ENCODE results near the gene SGK1. TPM values are rescaled to one million over a fixed set of nuclear protein-coding genes. Genes with fewer than 3 reads are reported as not detected.

The SGK1 gene
- total RNA-seq, 1 experiment from 2014 or later, result 7.8 TPM

DNA sequence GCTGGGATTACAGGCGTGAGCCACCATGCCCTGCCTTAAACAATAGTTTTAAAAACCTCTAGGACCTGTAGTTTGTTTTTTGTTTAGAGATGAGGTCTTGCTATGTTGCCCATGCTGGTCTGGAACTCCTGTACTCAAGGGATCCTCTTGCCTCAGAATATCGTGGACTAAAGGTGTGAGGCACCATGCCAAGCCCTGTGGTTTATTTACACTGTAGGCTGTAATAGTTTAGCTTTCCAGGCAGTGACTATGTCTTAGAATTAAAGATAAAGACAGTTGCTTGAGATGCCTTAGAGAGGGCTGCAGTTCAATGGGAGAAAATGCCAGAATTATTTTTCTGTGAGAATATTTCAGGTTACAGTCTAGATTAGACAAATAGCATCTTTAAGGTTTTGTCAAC lies 72.9 kb downstream of the SGK1 start:
- Histone ChIP-seq H2BK120ac (ENCODE audit: low read depth, low read length, poor library complexity, severe bottlenecking) (no peak overlapping the region), H3K23me2 (ENCODE audit: insufficient read length, low read depth, low read length, poor library complexity, severe bottlenecking) (no peaks in the 10 kb centered on the region), H3K79me1 (ENCODE audit: insufficient read depth, low read depth, low read length, poor library complexity, severe bottlenecking) (no peaks in the 10 kb centered on the region), H4K20me1 (ENCODE audit: control insufficient read depth, insufficient read depth, insufficient read length) (no peaks in the 10 kb centered on the region), H3K14ac (ENCODE audit: insufficient read depth, low read length) (no peak overlapping the region), H4K5ac (ENCODE audit: insufficient read length, low read depth, low read length) (no peak overlapping the region), H3K9ac (ENCODE audit: extremely low read depth, insufficient read length, low read length) (no peak overlapping the region), H3T11ph (ENCODE audit: low read length) (no peak overlapping the region), H2BK5ac (ENCODE audit: insufficient read length, low read length) (no peak overlapping the region), H3K4ac (ENCODE audit: low read depth, low read length) (no peak overlapping the region), H3K27ac (ENCODE audit: insufficient read length, low read depth, low read length) (no peak overlapping the region), H3K4me2 (ENCODE audit: insufficient read depth, insufficient read length, low read length) (no peak overlapping the region), H3K56ac (ENCODE audit: insufficient read length, low read depth, low read length) (no peak overlapping the region), H4K91ac (ENCODE audit: insufficient read length, low read depth, low read length) (no peak overlapping the region), H3K9me3 (ENCODE audit: control insufficient read depth, low read depth, low read length) (no peaks in the 10 kb centered on the region), H3K23ac (ENCODE audit: insufficient read length, low read depth, low read length) (no peak overlapping the region), H4K8ac (replicated peaks; ENCODE audit: insufficient read length, low read depth, low read length) (no peak overlapping the region), H3K18ac (ENCODE audit: insufficient read length, low read depth, low read length) (no peak overlapping the region), H2BK15ac (ENCODE audit: low read depth, low read length) (no peak overlapping the region), H3K79me2 (ENCODE audit: insufficient read depth, low read length) (no peaks in the 10 kb centered on the region), H3K27me3 (ENCODE audit: insufficient read depth, low read length) (no peaks in the 10 kb centered on the region), H2AK5ac (ENCODE audit: insufficient read length, low read length) (no peak overlapping the region), H2AFZ (ENCODE audit: low read length) (no peak overlapping the region), H2BK12ac (ENCODE audit: insufficient read length, low read depth, low read length) (no peak overlapping the region), H2BK20ac (ENCODE audit: low read depth, low read length, poor library complexity, severe bottlenecking) (no peak overlapping the region), H3K4me1 (ENCODE audit: insufficient read depth, low read length) (no peaks in the 10 kb centered on the region)
- H3K27ac Mint-ChIP-seq, result no peak overlapping the region
- no CpG with 5 or more reads among the region's 2 CpGs for WGBS (ENCODE audit: extremely low coverage, insufficient read length, low lambda C conversion rate)
- H3K4me1 Mint-ChIP-seq, result peaks cover 10 to 13% of the 10 kb centered on the region in 2 experiments
- H3K9me3 Mint-ChIP-seq, result peaks cover 0 to 3% of the 10 kb centered on the region in 2 experiments; a peak in 3 of 5 replicates
- peaks cover 0 to 5% (median 2%) of the 10 kb centered on the region in 3 experiments; a peak in 4 of 7 replicates for H3K36me3 Mint-ChIP-seq (ENCODE audit: insufficient read depth in 1 of 3, low read depth in 3 of 3)
- TF ChIP-seq, protein P1, sequence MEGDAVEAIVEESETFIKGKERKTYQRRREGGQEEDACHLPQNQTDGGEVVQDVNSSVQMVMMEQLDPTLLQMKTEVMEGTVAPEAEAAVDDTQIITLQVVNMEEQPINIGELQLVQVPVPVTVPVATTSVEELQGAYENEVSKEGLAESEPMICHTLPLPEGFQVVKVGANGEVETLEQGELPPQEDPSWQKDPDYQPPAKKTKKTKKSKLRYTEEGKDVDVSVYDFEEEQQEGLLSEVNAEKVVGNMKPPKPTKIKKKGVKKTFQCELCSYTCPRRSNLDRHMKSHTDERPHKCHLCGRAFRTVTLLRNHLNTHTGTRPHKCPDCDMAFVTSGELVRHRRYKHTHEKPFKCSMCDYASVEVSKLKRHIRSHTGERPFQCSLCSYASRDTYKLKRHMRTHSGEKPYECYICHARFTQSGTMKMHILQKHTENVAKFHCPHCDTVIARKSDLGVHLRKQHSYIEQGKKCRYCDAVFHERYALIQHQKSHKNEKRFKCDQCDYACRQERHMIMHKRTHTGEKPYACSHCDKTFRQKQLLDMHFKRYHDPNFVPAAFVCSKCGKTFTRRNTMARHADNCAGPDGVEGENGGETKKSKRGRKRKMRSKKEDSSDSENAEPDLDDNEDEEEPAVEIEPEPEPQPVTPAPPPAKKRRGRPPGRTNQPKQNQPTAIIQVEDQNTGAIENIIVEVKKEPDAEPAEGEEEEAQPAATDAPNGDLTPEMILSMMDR (conservative IDR thresholded peaks at IDR 0.05), result no peak
- DNase-seq, result no peak
- H3K4me3 Mint-ChIP-seq, result no peak overlapping the region
- H3K27me3 Mint-ChIP-seq (ENCODE audit: low read depth), result no peaks in the 10 kb centered on the region
